Karpas-422 (cell line): ENCODE data around the gene RGS21. TPM values are rescaled to one million over a fixed set of nuclear protein-coding genes. Genes with fewer than 3 reads are reported as not detected.

Experiments
- DNase-seq: peaks from one replicate; pipeline ENCODE4 v3.0.0-alpha.2; 2015
- H2AFZ ChIP-seq: fragments of 200-600 bp; sonication (generic); 2 replicates; pipeline ENCODE4 v1.6.1; 2014; ENCODE audit warnings: antibody characterized with exemption, low read length, mixed read lengths
- H3K27ac ChIP-seq: fragments of 200-600 bp; sonication (generic); 2 replicates; pipeline ENCODE4 v1.5.1; 2014; ENCODE audit warnings: mild to moderate bottlenecking, low read length, moderate library complexity
- H3K27me3 ChIP-seq: fragments of 200-600 bp; sonication (generic); 2 replicates; pipeline ENCODE4 v1.6.1; 2014; ENCODE audit warnings: low read length, mixed read lengths
- H3K36me3 ChIP-seq: fragments of 200-600 bp; sonication (generic); 2 replicates; pipeline ENCODE4 v1.6.1; 2014; ENCODE audit warnings: low read length, mixed read lengths; ENCODE audit not compliant: insufficient read depth
- H3K4me1 ChIP-seq: fragments of 200-600 bp; sonication (generic); 2 replicates; pipeline ENCODE4 v1.6.1; 2014; ENCODE audit warnings: mild to moderate bottlenecking, low read length, mixed read lengths
- H3K4me2 ChIP-seq: fragments of 200-600 bp; sonication (generic); 2 replicates; pipeline ENCODE4 v1.6.1; 2014; ENCODE audit warnings: low read length, low read depth, mild to moderate bottlenecking; ENCODE audit not compliant: poor library complexity, severe bottlenecking
- H3K4me3 ChIP-seq: fragments of 200-600 bp; sonication (generic); 2 replicates; pipeline ENCODE4 v1.5.1; 2014; ENCODE audit warnings: mild to moderate bottlenecking, antibody characterized with exemption, low read length, mixed read lengths
- H3K79me2 ChIP-seq: fragments of 200-600 bp; sonication (generic); 2 replicates; pipeline ENCODE4 v1.6.1; 2014; ENCODE audit warnings: mild to moderate bottlenecking, low read length, mixed read lengths
- H3K9ac ChIP-seq: fragments of 200-600 bp; sonication (generic); 2 replicates; pipeline ENCODE4 v1.6.0; 2014; ENCODE audit warnings: low read length
- H3K9me2 ChIP-seq: fragments of 200-600 bp; sonication (generic), shearing (Covaris generic); replicated peaks from 2 replicates; pipeline ENCODE4 v1.6.0; 2014; ENCODE audit warnings: mild to moderate bottlenecking, low read length, moderate library complexity; ENCODE audit not compliant: insufficient read depth
- H3K9me3 ChIP-seq: fragments of 300-700, 200-600 bp; sonication (generic); 2 replicates; pipeline ENCODE4 v1.6.1; 2014; ENCODE audit warnings: low read length, mixed read lengths
- H4K20me1 ChIP-seq: fragments of 200-600 bp; sonication (generic); 2 replicates; pipeline ENCODE4 v1.6.1; 2014; ENCODE audit warnings: mild to moderate bottlenecking, antibody characterized with exemption, low read length, low read depth; ENCODE audit not compliant: insufficient read depth
- total RNA-seq: library from RNA; depleted of rRNA; stranded (reverse); fragments of >200 nt; shearing (Covaris generic); gene quantifications from 2 replicates; pipeline ENCODE4 v1.2.3, GENCODE V29; 2014; ENCODE audit warnings: low replicate concordance

RGS21 gene
- total RNA-seq, 1 experiment from 2014 or later = not detected

DNA sequence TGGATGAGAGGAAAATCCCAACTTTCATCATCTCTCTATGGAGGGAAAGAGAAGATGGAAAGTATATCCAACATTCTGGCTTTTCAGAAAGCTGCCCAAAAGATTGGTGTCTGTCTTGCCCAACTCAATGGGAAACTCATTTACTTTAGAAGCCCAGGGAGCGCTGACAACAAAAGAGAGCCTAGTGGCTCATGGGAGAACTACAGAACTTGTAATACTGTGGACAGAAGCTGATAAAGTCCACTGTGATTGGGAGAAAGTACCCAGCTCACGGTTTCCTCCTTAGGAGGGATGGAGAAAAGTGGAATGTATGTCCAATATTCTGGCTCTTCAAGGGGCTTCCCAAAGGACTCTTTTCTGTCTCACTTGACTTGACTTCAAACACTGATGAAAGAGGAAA, 66.0 kb downstream of the RGS21 start:
- H3K36me3 ChIP-seq = no peaks in the 10 kb centered on the region
- no peaks in the 10 kb centered on the region for H4K20me1 ChIP-seq
- no peak overlapping the region for H3K9ac ChIP-seq
- no peak overlapping the region for H2AFZ ChIP-seq
- DNase-seq = peak; percentile 50
- no peaks in the 10 kb centered on the region for H3K4me1 ChIP-seq
- no peaks in the 10 kb centered on the region for H3K27me3 ChIP-seq
- H3K9me2 ChIP-seq = no peaks in the 10 kb centered on the region
- no peaks in the 10 kb centered on the region for H3K9me3 ChIP-seq
- no peaks in the 10 kb centered on the region for H3K79me2 ChIP-seq
- no peak overlapping the region for H3K27ac ChIP-seq
- no peak overlapping the region for H3K4me2 ChIP-seq
- H3K4me3 ChIP-seq = no peak overlapping the region

GRCh38 chr1:192386051-192386650, 69.4 kb downstream of the RGS21 start:
- Histone ChIP-seq H3K79me2 (no peaks in the 10 kb centered on the region), H3K9me3 (no peaks in the 10 kb centered on the region)
- DNase-seq = no peak

GRCh38 chr1:192395211-192395610, 78.4 kb downstream of the RGS21 start:
- no peak for DNase-seq
- Histone ChIP-seq H3K27ac (no peak overlapping the region), H4K20me1 (no peaks in the 10 kb centered on the region), H2AFZ (no peak overlapping the region), H3K4me3 (no peak overlapping the region), H3K4me2 (no peak overlapping the region), H3K9ac (no peak overlapping the region), H3K9me3 (no peaks in the 10 kb centered on the region), H3K4me1 (no peaks in the 10 kb centered on the region), H3K79me2 (no peaks in the 10 kb centered on the region), H3K9me2 (no peaks in the 10 kb centered on the region), H3K36me3 (no peaks in the 10 kb centered on the region), H3K27me3 (no peaks in the 10 kb centered on the region)

More at GRCh38 chr1:192386051-192386650, 69.4 kb downstream of the RGS21 start:
- Histone ChIP-seq H2AFZ (no peak overlapping the region), H3K4me2 (no peak overlapping the region), H3K9me2 (no peaks in the 10 kb centered on the region), H3K9ac (no peak overlapping the region), H3K27me3 (no peaks in the 10 kb centered on the region), H3K27ac (no peak overlapping the region), H3K4me3 (no peak overlapping the region), H3K4me1 (no peaks in the 10 kb centered on the region), H3K36me3 (no peaks in the 10 kb centered on the region), H4K20me1 (no peaks in the 10 kb centered on the region)

DNA sequence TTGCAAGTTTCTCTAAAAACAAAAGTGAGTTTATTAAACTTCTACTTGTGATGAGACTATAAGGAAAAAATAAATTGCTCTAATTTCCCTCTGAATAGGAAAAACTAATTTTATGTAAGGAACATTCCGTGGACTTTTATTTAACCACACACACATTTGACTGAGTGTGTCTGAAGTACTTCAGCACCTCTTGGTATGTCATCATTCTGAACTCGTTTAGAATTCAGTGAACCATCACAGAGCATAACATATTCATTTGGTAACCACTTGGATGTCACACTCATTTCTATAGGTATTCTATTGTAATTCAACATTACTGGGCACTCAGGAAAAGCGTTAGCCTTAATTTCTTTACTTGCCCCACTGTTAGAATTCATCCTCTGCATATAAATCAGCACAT, 79.1 kb downstream of the RGS21 start:
- no peaks in the 10 kb centered on the region for H3K36me3 ChIP-seq
- H3K4me1 ChIP-seq = no peaks in the 10 kb centered on the region
- no peaks in the 10 kb centered on the region for H3K9me3 ChIP-seq
- no peaks in the 10 kb centered on the region for H4K20me1 ChIP-seq
- H3K27me3 ChIP-seq = no peaks in the 10 kb centered on the region
- no peaks in the 10 kb centered on the region for H3K9me2 ChIP-seq
- H3K27ac ChIP-seq = no peak overlapping the region
- DNase-seq = no peak
- H3K9ac ChIP-seq = no peak overlapping the region
- H2AFZ ChIP-seq = no peak overlapping the region
- no peak overlapping the region for H3K4me3 ChIP-seq
- H3K4me2 ChIP-seq = no peak overlapping the region
- no peaks in the 10 kb centered on the region for H3K79me2 ChIP-seq

GRCh38 chr1:192399161-192399560, 82.4 kb downstream of the RGS21 start:
- DNase-seq = no peak
- no peaks in the 10 kb centered on the region for H3K9me3 ChIP-seq
- no peak overlapping the region for H3K4me3 ChIP-seq
- no peaks in the 10 kb centered on the region for H3K9me2 ChIP-seq
- H4K20me1 ChIP-seq = no peaks in the 10 kb centered on the region
- no peak overlapping the region for H3K4me2 ChIP-seq
- H3K4me1 ChIP-seq = no peaks in the 10 kb centered on the region
- no peaks in the 10 kb centered on the region for H3K36me3 ChIP-seq
- H3K27ac ChIP-seq = no peak overlapping the region
- H3K27me3 ChIP-seq = no peaks in the 10 kb centered on the region
- no peaks in the 10 kb centered on the region for H3K79me2 ChIP-seq
- no peak overlapping the region for H3K9ac ChIP-seq
- no peak overlapping the region for H2AFZ ChIP-seq

GRCh38 chr1:192401825-192402224, 85.0 kb downstream of the RGS21 start:
- H4K20me1 ChIP-seq = no peaks in the 10 kb centered on the region
- no peak overlapping the region for H3K4me2 ChIP-seq
- H2AFZ ChIP-seq = no peak overlapping the region
- no peak overlapping the region for H3K4me3 ChIP-seq
- no peak overlapping the region for H3K9ac ChIP-seq
- H3K9me3 ChIP-seq = no peaks in the 10 kb centered on the region
- no peak overlapping the region for H3K27ac ChIP-seq
- no peaks in the 10 kb centered on the region for H3K79me2 ChIP-seq
- no peaks in the 10 kb centered on the region for H3K27me3 ChIP-seq
- H3K36me3 ChIP-seq = no peaks in the 10 kb centered on the region
- no peaks in the 10 kb centered on the region for H3K9me2 ChIP-seq
- H3K4me1 ChIP-seq = no peaks in the 10 kb centered on the region
- no peak for DNase-seq

DNA sequence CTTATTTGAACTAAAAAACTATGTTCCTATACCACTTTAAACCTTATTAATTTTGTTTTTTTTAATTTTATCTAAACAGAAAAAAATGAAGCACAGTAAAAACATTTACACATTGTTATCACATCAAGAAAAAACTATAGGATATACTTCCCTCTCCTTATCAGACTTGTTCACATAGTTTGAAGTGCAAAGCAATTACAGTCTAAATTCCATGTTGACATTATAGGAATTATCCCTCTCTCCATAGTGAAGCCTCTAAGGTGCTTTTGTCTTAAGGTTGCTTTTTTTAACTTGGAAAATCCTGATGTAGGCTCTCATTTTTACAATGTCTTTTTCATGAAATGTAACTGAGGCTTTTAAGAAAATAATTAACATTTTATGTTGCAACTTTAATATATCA, 85.8 kb downstream of the RGS21 start:
- H3K27ac ChIP-seq = no peak overlapping the region
- no peaks in the 10 kb centered on the region for H3K9me2 ChIP-seq
- no peaks in the 10 kb centered on the region for H3K79me2 ChIP-seq
- H4K20me1 ChIP-seq = no peaks in the 10 kb centered on the region
- H3K4me3 ChIP-seq = no peak overlapping the region
- no peak overlapping the region for H3K9ac ChIP-seq
- DNase-seq = no peak
- no peak overlapping the region for H3K4me2 ChIP-seq
- H3K4me1 ChIP-seq = no peaks in the 10 kb centered on the region
- H3K27me3 ChIP-seq = no peaks in the 10 kb centered on the region
- no peak overlapping the region for H2AFZ ChIP-seq
- H3K36me3 ChIP-seq = no peaks in the 10 kb centered on the region
- no peaks in the 10 kb centered on the region for H3K9me3 ChIP-seq

- Histone ChIP-seq H3K27me3 (no peaks in the 10 kb centered on the region), H3K4me3 (no peak overlapping the region), H3K9me3 (no peaks in the 10 kb centered on the region), H3K9ac (no peak overlapping the region), H2AFZ (no peak overlapping the region), H3K4me1 (no peaks in the 10 kb centered on the region), H3K27ac (no peak overlapping the region), H4K20me1 (no peaks in the 10 kb centered on the region), H3K79me2 (no peaks in the 10 kb centered on the region), H3K9me2 (no peaks in the 10 kb centered on the region), H3K36me3 (no peaks in the 10 kb centered on the region), H3K4me2 (no peak overlapping the region)
- DNase-seq = no peak
Observed at GRCh38 chr1:192407206-192407605, 90.4 kb downstream of the RGS21 start.
